Brain microvascular endothelial cell (primary cell): ENCODE data around the gene UBAP2.

Experiments
- DNase-seq: peaks from one replicate; pipeline ENCODE4 v3.0.0-alpha.2; 2020
- H3K27ac ChIP-seq: fragments of 250-450 bp; sonication (Bioruptor Pico); 2 replicates; pipeline ENCODE4 v1.5.1; 2020; ENCODE audit warnings: mild to moderate bottlenecking, moderate library complexity
- H3K27me3 ChIP-seq: fragments of 250-450 bp; sonication (Bioruptor Pico); replicated peaks from 2 replicates; pipeline ENCODE4 v1.5.1; 2020; ENCODE audit warnings: mild to moderate bottlenecking
- H3K36me3 ChIP-seq: fragments of 250-450 bp; sonication (Bioruptor Pico); replicated peaks from 2 replicates; pipeline ENCODE4 v1.5.1; 2020; ENCODE audit warnings: mild to moderate bottlenecking
- H3K4me3 ChIP-seq: 2 replicates; pipeline ENCODE4 v1.5.1; 2011; ENCODE audit warnings: low read depth, mild to moderate bottlenecking, control low read depth, low read length, moderate library complexity
- CTCF ChIP-seq: IDR thresholded peaks from 2 replicates; pipeline ENCODE4 v1.5.1; 2011; ENCODE audit warnings: low read depth, mild to moderate bottlenecking, moderate library complexity, low read length, control low read depth, inconsistent platforms; ENCODE audit errors: missing control alignments
- in situ Hi-C: cut with HindIII; loops from 2 replicates; pipeline ENCODE4 v1.10.0; 2017; ENCODE audit warnings: low sequenced_read_pairs, low pct_ligation_motif_present

The UBAP2 gene

GRCh38 chr9:33919276-33919897 is 129.3 kb downstream of the UBAP2 start:
- Histone ChIP-seq H3K27me3 (no peaks in the 10 kb centered on the region), H3K36me3 (peaks cover 63% of the 10 kb centered on the region), H3K4me3 (no peak overlapping the region), H3K27ac (no peak overlapping the region)
- no peak for DNase-seq
- TF ChIP-seq CTCF = no peak
- in situ Hi-C loops = no loop called here

DNA sequence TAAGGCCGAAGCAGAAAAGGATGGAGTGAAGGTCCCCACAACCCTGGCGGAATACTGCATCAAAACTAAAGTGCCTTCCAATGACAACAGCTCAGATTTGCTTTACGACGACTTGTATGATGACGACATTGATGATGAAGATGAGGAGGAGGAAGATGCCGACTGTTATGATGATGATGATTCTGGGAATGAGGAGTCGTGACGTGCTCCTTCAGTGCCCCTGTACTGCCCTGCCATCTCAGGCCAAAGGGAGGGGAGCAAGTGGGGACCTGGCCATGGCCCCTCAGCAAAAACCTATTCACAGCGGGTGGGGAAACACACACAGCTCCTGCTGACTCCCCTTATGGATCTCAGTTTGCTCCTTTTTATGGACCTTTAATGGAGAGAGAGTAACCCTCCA is 131.7 kb downstream of the UBAP2 start:
- TF ChIP-seq CTCF = no peak
- in situ Hi-C loops = no loop called here
- Histone ChIP-seq H3K4me3 (no peak overlapping the region), H3K36me3 (peaks cover 48% of the 10 kb centered on the region), H3K27ac (no peak overlapping the region), H3K27me3 (no peaks in the 10 kb centered on the region)
- DNase-seq = no peak

DNA sequence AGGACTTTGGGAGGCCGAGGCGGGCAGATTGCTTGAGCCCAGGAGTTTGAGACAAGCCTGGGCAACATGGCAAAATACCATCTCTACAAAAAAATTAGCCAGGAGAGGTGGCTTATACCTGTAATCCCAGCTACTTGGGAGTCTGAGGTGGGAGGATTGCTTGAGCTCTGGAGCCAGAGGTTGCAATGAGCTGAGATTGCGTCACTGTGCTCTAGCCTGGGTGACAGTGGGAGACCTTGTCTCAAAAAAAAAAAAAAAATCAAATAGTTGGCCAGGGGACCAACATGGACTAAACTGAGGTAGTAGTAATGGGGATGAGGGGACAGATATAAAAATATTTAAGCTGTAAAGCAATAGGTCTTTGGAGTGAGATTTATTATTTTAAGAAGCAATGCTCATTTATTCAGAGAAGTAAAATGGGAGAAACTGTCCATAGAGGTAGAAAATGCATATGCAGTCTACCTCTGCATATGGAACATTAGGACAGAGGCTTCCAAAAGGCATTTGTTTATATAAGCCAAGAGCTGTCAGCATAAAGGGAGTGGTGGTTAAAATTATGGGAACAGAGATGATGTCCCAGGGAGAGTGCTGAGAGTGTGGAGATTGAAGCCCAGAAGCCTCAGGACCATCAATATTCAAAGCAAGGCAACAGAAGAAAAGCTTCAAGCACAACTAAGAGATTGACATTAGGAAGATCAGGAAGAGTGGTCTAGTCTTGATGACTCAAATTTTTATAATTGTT is 133.6 kb downstream of the UBAP2 start:
- H3K27ac ChIP-seq = no peak overlapping the region
- no peak overlapping the region for H3K4me3 ChIP-seq
- in situ Hi-C loops = no loop called here
- H3K27me3 ChIP-seq = no peaks in the 10 kb centered on the region
- peaks cover 35% of the 10 kb centered on the region for H3K36me3 ChIP-seq
- no peak for TF ChIP-seq CTCF
- no peak for DNase-seq

- DNase-seq = no peak
- Histone ChIP-seq H3K36me3 (peaks cover 32% of the 10 kb centered on the region), H3K27me3 (no peaks in the 10 kb centered on the region), H3K27ac (no peak overlapping the region), H3K4me3 (no peak overlapping the region)
- TF ChIP-seq CTCF = no peak
- in situ Hi-C loops = no loop called here
Observed at GRCh38 chr9:33913541-33913940, 135.1 kb downstream of the UBAP2 start.

DNA sequence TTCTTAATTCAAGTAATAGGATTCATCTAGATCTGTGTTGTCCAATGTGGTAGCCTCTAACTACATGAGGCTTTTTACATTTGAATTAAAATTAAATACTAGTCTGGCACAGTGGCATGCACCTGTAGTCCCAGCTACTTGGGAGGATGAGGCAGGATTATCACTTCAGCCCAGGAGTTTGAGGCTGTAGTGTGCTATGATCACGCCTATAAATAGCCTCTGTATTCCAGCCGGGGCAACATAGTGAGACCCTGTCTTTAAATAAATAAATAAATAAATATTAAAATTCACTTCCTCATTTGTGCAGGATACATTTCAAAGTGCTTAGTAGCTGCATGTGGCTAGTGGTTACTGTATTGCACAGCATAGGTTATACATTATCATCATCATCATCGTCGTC is 139.9 kb downstream of the UBAP2 start:
- Histone ChIP-seq H3K27me3 (no peaks in the 10 kb centered on the region), H3K4me3 (no peak overlapping the region), H3K27ac (no peak overlapping the region), H3K36me3 (peaks cover 11% of the 10 kb centered on the region)
- no peak for DNase-seq
- no peak for TF ChIP-seq CTCF
- in situ Hi-C loops = no loop called here
